Measurements from ENCODE around the gene BACH2.

The BACH2 gene

GRCh38 chr6:90106449-90106848 lies 190.2 kb downstream of the BACH2 start:
- in situ Hi-C loops (cut with MboI; ENCODE audit: low sequenced_read_pairs), result no loop called here

- in situ Hi-C loops (cut with MboI; ENCODE audit: low sequenced_read_pairs), result no loop called here
Observed at GRCh38 chr6:90105506-90106170, 191.0 kb downstream of the BACH2 start.

GRCh38 chr6:90103056-90103800 lies 193.4 kb downstream of the BACH2 start:
- in situ Hi-C loops (cut with MboI; ENCODE audit: low sequenced_read_pairs), result no loop called here

DNA sequence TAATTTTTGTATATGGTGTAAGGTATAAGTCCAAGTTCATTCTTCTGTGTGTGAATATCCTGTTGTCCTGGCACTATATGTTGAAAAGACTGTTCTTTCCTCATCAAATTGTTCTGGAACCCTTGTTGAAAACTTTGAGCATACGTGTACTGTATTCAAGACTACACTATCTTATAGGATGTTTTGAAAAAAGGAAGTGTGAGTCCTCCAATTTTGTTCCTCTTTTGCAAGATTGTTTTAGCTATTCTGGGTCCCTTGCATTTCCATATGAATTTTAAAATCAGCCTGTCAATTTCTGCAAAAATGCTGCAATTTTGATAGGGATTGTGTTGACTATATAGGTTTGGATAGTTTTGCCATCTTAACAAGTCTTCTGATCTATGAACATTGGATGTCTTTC lies 195.2 kb downstream of the BACH2 start:
- in situ Hi-C loops (cut with MboI; ENCODE audit: low sequenced_read_pairs), result no loop called here

- in situ Hi-C loops (cut with MboI; ENCODE audit: low sequenced_read_pairs), result no loop called here
Observed at GRCh38 chr6:90100059-90100665, 196.5 kb downstream of the BACH2 start.

- in situ Hi-C loops (cut with MboI; ENCODE audit: low sequenced_read_pairs), result no loop called here
Observed at GRCh38 chr6:90098627-90099026, 198.0 kb downstream of the BACH2 start.

GRCh38 chr6:90098001-90098531 lies 198.6 kb downstream of the BACH2 start:
- in situ Hi-C loops (cut with MboI; ENCODE audit: low sequenced_read_pairs), result no loop called here

- in situ Hi-C loops (cut with MboI; ENCODE audit: low sequenced_read_pairs), result no loop called here
Observed at GRCh38 chr6:90097356-90097755, 199.3 kb downstream of the BACH2 start.

DNA sequence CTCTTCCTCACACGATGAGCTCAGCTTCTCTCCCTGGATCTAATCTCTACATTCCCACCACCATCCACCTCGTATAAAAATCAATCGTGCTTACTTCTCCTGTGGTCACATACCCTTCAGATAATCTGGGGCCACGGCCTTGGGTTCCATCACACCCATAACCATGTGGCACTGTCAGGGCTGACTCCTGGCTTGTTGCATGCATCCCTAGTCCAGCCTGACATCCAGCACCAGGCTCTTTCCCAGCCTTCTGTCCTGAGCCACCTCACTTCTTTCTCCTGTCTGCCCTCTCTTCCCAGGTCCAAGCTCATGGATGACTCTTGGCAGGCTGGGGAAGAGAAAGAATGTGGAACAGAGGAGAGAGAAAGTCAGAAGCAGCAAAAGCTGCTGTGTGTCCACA lies 199.8 kb downstream of the BACH2 start:
- in situ Hi-C loops (cut with MboI; ENCODE audit: low sequenced_read_pairs), result no loop called here

GRCh38 chr6:90095788-90096187 lies 200.9 kb downstream of the BACH2 start:
- in situ Hi-C loops (cut with MboI; ENCODE audit: low sequenced_read_pairs), result no loop called here

GRCh38 chr6:90095145-90095544 lies 201.5 kb downstream of the BACH2 start:
- in situ Hi-C loops (cut with MboI; ENCODE audit: low sequenced_read_pairs), result no loop called here

GRCh38 chr6:90093558-90094073 lies 203.0 kb downstream of the BACH2 start:
- in situ Hi-C loops (cut with MboI; ENCODE audit: low sequenced_read_pairs), result no loop called here

- in situ Hi-C loops (cut with MboI; ENCODE audit: low sequenced_read_pairs), result no loop called here
Observed at GRCh38 chr6:90090866-90091265, 205.8 kb downstream of the BACH2 start.

DNA sequence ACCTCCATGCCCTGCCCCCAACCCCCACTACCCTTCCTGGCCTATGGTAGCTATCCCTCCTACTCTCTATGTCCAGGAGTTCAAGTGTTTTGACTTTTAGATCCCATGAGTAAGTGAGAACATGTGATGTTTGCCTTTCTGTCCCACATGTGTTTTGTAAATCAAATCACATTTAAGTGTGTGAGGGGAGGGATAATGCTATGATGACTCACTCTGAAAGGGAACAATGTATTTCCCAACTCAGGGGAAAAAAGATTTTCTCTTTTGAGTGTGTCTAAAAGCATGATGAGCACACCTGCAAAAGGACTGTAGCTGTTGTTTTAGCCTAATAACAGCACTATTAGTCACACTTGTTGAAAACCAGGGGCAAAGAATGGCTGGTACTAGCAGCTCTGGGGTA lies 208.6 kb downstream of the BACH2 start:
- in situ Hi-C loops (cut with MboI; ENCODE audit: low sequenced_read_pairs), result no loop called here

DNA sequence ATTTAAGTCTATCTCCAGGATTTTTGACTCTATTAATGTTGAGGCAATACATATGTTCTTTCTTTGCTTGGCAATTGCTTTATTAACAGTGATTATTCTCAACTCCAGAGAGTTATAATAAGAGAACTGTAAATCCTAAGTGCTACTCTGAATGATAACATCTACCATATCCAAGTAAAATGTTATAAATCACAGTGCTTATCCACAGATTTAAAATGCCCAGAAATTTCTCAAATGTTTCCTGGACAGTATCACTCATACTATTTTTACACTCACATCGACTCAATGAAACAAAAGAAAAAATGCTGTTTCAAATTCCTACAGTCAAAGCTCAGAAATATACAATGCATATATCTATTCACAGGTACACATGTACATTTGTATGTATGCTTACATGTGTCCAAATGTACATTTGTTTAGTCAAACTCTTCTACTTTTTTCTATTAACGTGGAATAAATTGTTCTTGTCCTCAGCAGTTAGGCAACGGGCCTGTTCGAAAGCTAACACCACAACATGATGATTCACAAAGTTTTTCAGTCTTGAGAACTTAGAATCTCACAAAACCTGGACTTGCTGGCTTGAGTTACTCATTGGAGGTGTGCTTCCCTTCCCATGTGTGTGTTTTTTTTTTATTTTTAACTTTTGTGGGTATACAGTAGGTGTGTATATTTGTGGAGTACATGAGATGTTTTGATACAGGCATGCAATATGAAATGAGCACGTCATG lies 209.4 kb downstream of the BACH2 start:
- in situ Hi-C loops (cut with MboI; ENCODE audit: low sequenced_read_pairs), result no loop called here

- in situ Hi-C loops (cut with MboI; ENCODE audit: low sequenced_read_pairs), result no loop called here
Observed at GRCh38 chr6:90086517-90086916, 210.1 kb downstream of the BACH2 start.

GRCh38 chr6:90083891-90084290 lies 212.8 kb downstream of the BACH2 start:
- in situ Hi-C loops (cut with MboI; ENCODE audit: low sequenced_read_pairs), result no loop called here

DNA sequence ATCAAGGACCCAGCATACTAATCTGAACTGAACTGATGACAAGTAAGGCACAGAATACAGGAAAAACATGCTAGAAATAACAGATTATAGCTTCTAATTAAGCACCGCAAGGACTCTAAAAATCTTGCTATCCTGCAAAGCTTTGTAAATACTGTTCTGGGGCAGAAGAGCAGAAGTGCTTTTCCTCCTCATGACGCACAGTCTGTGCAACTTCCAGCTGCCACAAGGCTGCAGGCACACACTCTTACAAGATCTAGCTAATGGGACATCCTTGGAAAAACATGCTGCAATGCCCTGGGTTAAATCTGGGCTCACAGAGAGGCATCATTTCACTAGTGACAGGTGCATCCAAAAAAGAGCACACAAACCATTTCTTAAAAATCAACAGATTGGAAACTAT lies 213.8 kb downstream of the BACH2 start:
- in situ Hi-C loops (cut with MboI; ENCODE audit: low sequenced_read_pairs), result no loop called here

DNA sequence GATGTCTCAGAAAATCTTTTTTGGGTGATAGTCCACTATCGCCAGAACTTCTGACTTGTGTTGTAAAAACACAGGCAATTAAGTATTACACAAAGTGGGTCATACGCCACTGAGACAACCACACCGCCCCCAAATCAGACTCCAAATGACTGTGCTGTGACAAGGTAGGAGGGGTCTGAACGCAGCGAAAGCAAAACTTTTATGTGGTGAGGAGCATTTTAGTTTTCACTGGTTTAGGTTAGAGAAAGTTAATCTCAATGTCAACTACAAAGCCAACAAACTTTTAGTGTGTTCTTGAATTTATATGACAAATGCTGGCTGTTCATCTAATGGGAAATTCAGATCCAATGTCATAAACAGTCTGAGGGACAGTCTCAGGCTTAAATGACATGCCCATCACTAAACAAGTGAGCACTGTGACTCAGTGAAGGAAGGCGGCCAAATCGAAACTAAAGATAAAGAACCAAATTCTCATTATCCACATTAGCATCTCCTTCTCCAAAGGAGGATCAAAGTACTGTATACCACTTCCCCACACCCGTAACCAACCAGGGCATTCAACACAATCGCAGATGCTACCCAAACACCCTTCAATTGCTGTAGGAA lies 215.7 kb downstream of the BACH2 start:
- in situ Hi-C loops (cut with MboI; ENCODE audit: low sequenced_read_pairs), result no loop called here
